GM21737 (cell line): Measurements from ENCODE around the gene MED13.
"Not testable (repeated sequence)": the region's sequence is repeated elsewhere in the genome, so short reads cannot be mapped to it uniquely, and the experiment has no call there.

Experiments used
- ATAC-seq: cut with Tn5 transposase; IDR thresholded peaks from one replicate; pipeline ENCODE4 v1.9.1; 2021; ENCODE audit warnings: mild to moderate bottlenecking, moderate library complexity; ENCODE audit not compliant: unreplicated experiment

Gene MED13

DNA sequence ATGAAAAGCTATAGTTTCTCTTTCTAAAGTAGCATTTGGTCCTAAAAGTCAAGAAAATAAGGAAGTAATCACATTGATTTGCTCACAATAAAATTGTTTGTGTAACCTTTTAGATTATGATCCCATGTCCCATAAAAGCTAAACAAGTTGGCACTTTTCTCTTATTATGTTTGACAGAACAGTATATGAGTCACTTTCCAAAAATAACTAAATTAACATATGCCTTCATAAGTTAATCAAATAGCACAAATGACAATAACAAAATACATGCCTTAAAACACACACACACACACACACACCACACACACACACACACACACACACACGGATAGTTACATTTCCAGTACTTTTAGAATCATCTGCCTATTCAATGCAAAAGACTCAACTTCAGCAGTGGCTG is 2.8 kb downstream of the MED13 start:
- no peak for ATAC-seq

- ATAC-seq: no peak
Observed at GRCh38 chr17:62059414-62059813, 5.7 kb downstream of the MED13 start.

DNA sequence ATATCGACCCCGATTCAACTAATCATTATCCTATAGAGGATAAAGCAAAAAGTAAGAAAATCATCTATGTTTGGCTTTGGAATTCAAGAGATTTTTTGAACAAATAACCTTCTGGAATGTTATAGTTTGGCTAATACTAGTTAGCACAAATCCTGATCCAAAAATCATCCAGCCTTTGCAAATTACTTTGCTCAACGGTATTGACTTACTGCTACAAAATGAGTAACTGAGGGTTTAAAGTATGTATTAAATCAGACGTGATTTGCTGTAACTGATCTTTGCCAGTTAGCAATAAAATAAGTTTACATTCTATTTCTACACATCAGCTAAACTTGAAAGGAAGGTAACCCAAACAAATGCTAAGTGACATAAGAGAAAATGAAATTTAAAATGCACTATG is 6.5 kb downstream of the MED13 start:
- ATAC-seq: no peak

DNA sequence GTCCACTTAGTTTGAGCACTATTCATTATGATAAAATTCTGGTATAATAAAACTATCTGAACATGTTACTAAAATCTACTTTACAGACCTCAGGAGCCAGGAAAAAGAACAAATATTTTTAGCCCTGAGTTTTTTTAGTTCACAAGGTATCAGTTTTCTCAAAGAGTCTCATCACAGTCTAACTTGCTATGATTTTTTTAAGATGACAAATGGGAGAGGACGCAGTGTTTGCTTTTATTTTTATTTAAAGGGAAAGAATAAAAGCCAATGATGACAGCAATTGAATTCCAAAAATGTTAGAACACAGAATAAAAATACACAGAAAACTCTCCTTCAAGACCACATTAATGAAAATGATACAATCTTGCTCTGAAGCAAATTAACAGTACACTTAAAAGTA is 7.4 kb downstream of the MED13 start:
- no peak for ATAC-seq

DNA sequence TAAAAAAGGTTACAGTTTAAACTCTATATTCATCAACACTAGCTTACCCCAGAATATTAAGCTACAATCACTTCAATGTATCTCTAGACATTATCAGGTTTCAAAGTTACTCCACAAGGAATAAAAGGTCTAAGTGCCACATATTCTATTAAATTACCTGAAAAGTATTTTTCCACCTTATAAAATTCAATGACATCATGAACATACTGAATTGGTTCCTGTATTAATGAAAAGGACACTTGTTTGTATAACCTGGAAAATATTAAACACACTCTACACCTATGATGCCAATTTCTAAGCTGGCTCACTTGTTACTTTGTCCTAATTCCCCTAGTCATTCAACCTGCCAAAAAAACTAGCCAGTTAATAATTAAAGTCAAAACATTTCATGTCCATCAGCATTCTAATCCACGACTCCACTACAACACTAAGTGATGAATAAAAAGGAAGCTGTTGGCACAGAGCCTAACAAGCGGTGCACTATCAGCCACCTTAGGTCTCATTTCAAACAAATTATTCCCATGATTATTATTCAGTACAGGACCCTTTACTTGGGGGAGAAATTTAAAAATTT is 12.2 kb downstream of the MED13 start:
- ATAC-seq: no peak

DNA sequence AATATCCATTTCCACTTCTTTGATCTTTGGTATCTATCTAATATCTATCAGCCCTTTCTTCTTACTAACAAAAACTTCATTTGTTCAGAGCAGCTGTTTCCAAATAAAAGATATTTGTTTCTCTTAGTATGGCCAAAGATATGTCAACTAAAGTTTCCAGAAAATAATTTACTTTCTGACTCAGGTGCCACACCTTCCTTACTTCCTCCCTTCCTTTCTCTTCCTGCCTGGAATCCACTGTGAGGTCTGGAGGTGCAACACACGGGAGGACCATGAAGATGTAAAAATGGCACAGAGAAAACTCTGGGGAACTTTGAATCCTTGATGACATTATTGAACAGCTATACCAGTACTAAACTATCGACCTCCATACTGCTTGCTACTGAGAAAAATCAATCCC is 14.0 kb downstream of the MED13 start:
- no peak for ATAC-seq

- ATAC-seq: no peak
Observed at GRCh38 chr17:62049299-62049698, 15.8 kb downstream of the MED13 start.

DNA sequence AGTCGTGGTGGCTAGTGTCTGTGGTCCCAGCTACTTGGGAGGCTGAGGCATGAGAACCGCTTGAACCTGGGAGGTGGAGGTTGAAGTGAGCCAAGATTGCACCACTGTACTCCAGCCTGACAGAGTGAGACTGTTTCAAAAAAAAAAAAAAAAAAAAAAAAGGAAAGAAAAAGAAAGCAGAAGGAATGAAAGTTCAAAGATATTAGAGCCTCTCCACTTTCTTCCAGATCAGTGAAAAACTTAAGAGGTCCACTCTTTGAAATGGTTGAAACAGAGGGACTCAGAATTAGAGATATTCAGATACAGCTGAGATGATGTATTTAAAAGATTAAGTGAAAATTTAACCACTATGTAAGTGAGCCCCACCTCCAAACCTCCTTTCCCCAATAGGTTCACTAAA is 16.8 kb downstream of the MED13 start:
- ATAC-seq: no peak

GRCh38 chr17:62045517-62045916 is 19.6 kb downstream of the MED13 start:
- no peak for ATAC-seq

- no peak for ATAC-seq
Observed at GRCh38 chr17:62045109-62045508, 20.0 kb downstream of the MED13 start.

DNA sequence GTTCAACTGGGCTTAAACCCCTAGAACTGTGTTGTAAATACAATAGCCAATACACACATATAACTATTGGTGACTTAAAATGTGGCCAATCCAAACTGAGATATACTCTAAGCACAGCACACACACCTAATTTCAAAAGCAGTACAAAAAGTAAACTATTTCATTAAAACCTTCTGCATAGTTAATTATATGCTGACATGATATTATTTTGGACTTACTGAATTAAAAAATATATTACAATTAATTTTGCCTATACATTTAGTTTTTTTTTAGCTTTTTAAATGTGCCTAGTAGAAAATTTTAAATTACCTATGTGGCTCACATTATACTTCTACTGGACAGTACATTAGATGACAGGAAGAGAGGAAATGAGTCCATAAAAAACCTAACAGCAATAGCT is 21.5 kb downstream of the MED13 start:
- no peak for ATAC-seq

DNA sequence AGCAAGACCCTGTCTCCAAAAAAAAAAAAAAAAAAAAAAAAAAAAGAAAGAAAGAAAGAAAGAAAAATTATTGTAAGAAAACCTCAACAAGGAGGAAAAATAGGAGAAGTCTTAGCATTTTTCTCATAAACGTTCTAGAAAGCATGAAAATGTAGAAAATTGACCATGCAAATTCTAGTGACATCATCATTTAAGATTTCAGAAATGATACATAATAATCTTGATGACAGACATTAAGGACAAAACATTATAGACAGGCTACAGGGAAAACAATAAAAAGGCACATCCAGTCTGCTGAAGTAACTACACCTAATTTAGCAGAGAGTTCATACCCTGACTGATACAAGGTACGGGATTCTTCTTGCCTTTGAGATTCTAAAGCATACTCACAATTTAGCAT is 21.9 kb downstream of the MED13 start:
- ATAC-seq: no peak

DNA sequence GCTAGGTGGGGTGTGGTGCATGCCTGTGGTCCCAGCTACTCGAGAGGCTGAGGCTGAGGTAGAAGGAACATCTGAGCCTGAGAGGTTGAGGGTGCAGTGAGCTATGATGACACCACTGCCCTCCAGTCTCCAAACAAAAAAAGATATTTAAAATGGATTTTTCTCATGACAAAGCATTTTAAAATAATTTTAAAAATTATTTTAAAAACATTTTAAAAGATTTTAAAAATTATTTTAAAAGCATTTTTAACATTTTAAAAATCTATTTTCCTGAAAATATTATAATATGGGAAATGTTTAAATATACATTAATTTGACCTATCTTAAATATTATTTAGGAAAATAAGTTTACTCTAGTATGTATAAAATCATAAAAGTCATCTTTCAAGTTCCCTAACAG is 26.8 kb downstream of the MED13 start:
- no peak for ATAC-seq

GRCh38 chr17:62033317-62033716 is 31.8 kb downstream of the MED13 start:
- ATAC-seq: no peak

GRCh38 chr17:62032480-62032879 is 32.6 kb downstream of the MED13 start:
- ATAC-seq: no peak

DNA sequence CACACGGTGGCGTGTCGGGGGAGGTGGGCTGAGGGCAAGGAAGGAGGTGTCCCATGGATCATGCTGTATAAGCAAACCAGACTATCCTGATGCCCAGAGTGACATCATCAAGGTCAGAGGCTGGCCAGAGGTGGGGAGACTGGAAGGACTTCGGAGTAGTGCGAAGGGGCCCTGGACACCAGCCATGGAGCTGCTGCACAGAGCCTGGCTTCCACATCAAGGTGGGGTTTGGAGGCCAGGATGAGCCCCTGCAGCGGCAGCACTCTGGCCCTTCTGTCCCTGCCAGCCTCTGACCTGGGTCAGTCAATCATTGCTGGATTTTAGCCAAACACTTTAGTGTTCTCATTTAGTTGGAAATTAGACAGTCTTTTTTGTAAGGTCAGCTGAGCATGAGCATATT is 34.8 kb downstream of the MED13 start:
- no peak for ATAC-seq

GRCh38 chr17:62024866-62025265 is 40.2 kb downstream of the MED13 start:
- ATAC-seq: no peak

DNA sequence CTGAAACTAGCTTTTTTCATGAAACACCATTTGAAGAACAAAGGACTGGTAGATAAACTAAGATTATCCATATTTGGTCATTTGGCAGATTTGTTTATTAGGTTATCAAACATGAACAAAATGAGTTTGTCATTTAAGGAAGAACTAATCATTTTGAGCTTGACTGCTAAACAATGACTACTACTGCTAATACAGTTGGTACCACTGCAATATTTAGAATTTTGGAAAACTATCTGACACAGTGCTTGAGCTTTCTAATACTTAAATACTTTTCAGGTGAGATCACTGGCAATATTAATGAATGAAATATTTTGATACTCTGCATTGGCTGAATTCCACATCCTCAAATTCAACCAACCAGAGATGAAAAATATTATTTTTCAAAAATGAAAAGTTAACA is 47.2 kb downstream of the MED13 start:
- no peak for ATAC-seq

DNA sequence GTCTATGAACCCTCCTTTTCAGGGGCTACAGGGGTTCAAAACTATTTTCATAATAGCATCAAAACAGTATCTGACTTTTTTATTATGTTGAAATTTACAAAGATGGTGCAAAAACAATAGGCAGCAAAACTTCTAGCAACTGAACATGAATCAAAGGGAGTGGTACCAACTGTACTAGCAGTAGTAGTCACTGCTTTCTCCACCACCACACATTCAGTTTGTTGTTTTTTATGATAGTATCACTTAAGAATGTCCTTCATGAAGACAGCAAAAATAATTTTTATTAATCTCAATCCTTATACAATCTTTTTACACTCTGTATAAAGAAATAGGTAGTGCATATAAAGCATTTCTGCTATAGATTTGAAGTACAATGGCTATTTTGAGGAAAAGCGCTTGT is 47.6 kb downstream of the MED13 start:
- no peak for ATAC-seq

DNA sequence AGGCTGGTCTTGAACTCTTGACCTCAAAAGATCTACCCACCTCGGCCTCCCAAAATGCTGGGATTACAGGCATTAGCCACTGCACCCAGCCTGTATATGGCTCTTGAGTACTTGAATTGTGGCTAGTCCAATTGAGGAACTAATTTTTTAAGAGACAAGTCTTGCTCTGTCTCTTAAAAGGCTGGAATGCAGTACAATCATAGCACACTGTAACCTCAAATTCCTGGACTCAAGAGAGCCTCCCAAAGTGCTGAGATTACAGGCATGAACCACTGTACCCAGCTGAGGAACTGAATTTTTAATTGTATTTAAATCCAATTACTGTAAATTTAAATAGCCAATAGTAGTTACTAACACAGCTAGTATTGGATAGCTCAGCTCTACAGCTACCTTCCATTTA is 50.6 kb downstream of the MED13 start:
- ATAC-seq: no peak

DNA sequence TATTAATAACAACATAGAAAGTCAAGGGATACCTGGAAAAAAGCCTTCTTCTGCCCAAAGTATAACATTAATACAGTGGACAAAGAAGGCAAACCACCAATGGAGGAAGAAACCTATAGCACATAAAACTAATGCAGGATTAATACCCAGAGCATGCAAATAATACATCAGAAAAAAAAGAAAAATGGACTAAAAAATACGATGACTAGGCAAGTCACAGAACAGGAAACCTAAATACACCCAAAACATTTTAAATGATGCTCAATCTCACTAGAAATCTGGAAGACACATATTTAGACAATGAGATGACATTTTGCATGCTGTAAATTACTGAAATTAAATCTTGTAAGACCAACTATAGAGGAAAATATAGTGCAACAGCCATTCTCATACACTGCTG is 55.9 kb downstream of the MED13 start:
- no peak for ATAC-seq

DNA sequence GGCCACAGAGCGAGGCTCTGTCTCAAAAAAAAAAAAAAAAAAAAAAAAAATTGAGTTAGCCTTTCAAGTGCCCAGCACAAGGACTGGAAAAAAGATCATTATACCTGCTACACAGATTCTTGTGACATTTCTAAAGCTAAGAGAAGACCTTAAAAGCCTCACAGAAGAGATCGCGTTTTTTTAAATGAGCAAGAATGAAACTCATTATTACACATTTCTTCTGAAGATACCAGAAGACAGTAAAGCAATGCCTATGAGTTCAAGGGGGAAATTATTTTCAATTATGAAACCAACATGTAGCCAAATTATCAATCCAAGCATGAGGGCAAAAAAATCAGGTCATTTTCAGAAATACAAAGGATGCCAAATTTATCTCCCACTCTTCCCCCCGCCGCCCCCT is 56.8 kb downstream of the MED13 start:
- ATAC-seq: no peak

DNA sequence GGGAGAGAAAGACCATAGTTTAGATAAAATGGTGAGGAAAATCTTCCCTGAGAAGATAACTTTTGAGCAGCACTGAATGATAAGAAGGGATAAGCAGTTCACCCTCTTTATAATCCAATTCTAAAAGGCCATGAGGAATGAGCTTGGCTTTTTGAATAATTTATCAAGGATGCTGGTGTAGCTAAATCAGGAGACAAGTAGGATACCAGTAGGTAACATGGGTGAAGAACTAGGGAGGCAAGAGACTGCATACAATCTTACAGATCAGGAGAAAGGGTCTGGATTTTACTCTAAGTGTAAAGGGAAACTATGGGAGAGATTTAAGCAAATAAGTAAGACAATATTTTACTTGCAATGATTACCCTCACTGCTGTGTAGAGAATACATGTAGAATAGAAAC is 60.7 kb downstream of the MED13 start:
- no peak for ATAC-seq

- not testable (repeated sequence) for ATAC-seq
Observed at GRCh38 chr17:62003141-62003540, 61.9 kb downstream of the MED13 start.
